GM18498 (cell line): ENCODE results near the gene CCDC81.

ENCODE experiments used
- ATAC-seq: cut with Tn5 transposase; IDR thresholded peaks from one replicate; pipeline ENCODE4 v1.9.1; 2021; ENCODE audit warnings: mild to moderate bottlenecking, moderate library complexity; ENCODE audit not compliant: unreplicated experiment

The CCDC81 gene

GRCh38 chr11:86438685-86439084 is 64.0 kb downstream of the CCDC81 start:
- ATAC-seq, result no peak

GRCh38 chr11:86440305-86440716 is 65.6 kb downstream of the CCDC81 start:
- no peak for ATAC-seq

GRCh38 chr11:86440843-86441242 is 66.2 kb downstream of the CCDC81 start:
- no peak for ATAC-seq

- ATAC-seq, result no peak
Measured at GRCh38 chr11:86442420-86442819, 67.7 kb downstream of the CCDC81 start.

GRCh38 chr11:86442827-86443226 is 68.1 kb downstream of the CCDC81 start:
- no peak for ATAC-seq

GRCh38 chr11:86443415-86443814 is 68.7 kb downstream of the CCDC81 start:
- no peak for ATAC-seq

- ATAC-seq, result no peak
Measured at GRCh38 chr11:86444981-86445380, 70.3 kb downstream of the CCDC81 start.

GRCh38 chr11:86446163-86446923 is 71.7 kb downstream of the CCDC81 start:
- no peak for ATAC-seq

- ATAC-seq, result no peak
Measured at GRCh38 chr11:86446924-86447285, 72.2 kb downstream of the CCDC81 start.

- no peak for ATAC-seq
Measured at GRCh38 chr11:86447763-86448480, 73.2 kb downstream of the CCDC81 start.

- no peak for ATAC-seq
Measured at GRCh38 chr11:86449993-86450629, 75.4 kb downstream of the CCDC81 start.

- ATAC-seq, result no peak
Measured at GRCh38 chr11:86453290-86454030, 78.8 kb downstream of the CCDC81 start.

- peak; percentile 86 for ATAC-seq
Measured at GRCh38 chr11:86456075-86456939, 81.6 kb downstream of the CCDC81 start.

GRCh38 chr11:86458294-86459001 is 83.8 kb downstream of the CCDC81 start:
- no peak for ATAC-seq

- no peak for ATAC-seq
Measured at GRCh38 chr11:86459002-86459385, 84.3 kb downstream of the CCDC81 start.

- no peak for ATAC-seq
Measured at GRCh38 chr11:86459682-86460460, 85.2 kb downstream of the CCDC81 start.

- no peak for ATAC-seq
Measured at GRCh38 chr11:86460461-86461385, 86.0 kb downstream of the CCDC81 start.

GRCh38 chr11:86461892-86462291 is 87.2 kb downstream of the CCDC81 start:
- no peak for ATAC-seq
